Calu3 (cell line): ENCODE data around the gene ICOS. TPM values are rescaled to one million over a fixed set of nuclear protein-coding genes. Genes with fewer than 3 reads are reported as not detected.

ENCODE experiments used
- BruUV-seq: library from RNA; stranded (reverse); fragments of 400-500 nt; replicated peaks from 2 replicates; lab custom pipeline; 2021; lab: Mats Ljungman, UMichigan
- CTCF ChIA-PET: fragments of 300-600 bp; sonication (Branson Sonifier 250); formaldehyde crosslinking; loops from one replicate; lab custom pipeline; 2022; ENCODE audit warnings: antibody characterized with exemption; lab: Charles Lee
- DNase-seq: peaks from one replicate; pipeline ENCODE4 v3.0.0; 2022
- H3K27ac Mint-ChIP-seq: one replicate; pipeline ENCODE4 v1.8.0; 2022; ENCODE audit warnings: mixed read lengths; ENCODE audit not compliant: unreplicated experiment
- H3K27me3 Mint-ChIP-seq: one replicate; pipeline ENCODE4 v1.8.0; 2022; ENCODE audit warnings: mixed read lengths; ENCODE audit not compliant: unreplicated experiment
- H3K36me3 Mint-ChIP-seq: one replicate; pipeline ENCODE4 v1.8.0; 2022; ENCODE audit warnings: mild to moderate bottlenecking, moderate library complexity, mixed read lengths; ENCODE audit not compliant: insufficient read depth, unreplicated experiment
- H3K4me1 Mint-ChIP-seq: one replicate; pipeline ENCODE4 v1.8.0; 2022; ENCODE audit warnings: mild to moderate bottlenecking, low read depth, mixed read lengths; ENCODE audit not compliant: unreplicated experiment
- H3K4me3 Mint-ChIP-seq: one replicate; pipeline ENCODE4 v1.8.0; 2022; ENCODE audit warnings: mild to moderate bottlenecking, low read depth, moderate library complexity, mixed read lengths; ENCODE audit not compliant: unreplicated experiment
- H3K9me3 Mint-ChIP-seq: one replicate; pipeline ENCODE4 v1.8.0; 2022; ENCODE audit warnings: low read depth, mixed read lengths; ENCODE audit not compliant: unreplicated experiment
- CTCF ChIP-seq: fragments of 200-600 bp; IDR thresholded peaks from one replicate; pipeline ENCODE4 v1.8.0; 2022; ENCODE audit warnings: antibody characterized with exemption; ENCODE audit not compliant: unreplicated experiment
- intact Hi-C: fragments of 100-400 bp; cut with micrococcal nuclease; formaldehyde crosslinking; loops from one replicate; pipeline ENCODE4 v1.10.0; 2022; ENCODE audit not compliant: unreplicated experiment
- total RNA-seq: library from RNA; stranded (reverse); gene quantifications from 2 replicates; pipeline ENCODE4 v1.2.3, GENCODE V29; 2022

The ICOS gene
- total RNA-seq, 1 experiment from 2014 or later = not detected

- Mint-ChIP-seq H3K27me3 (peaks cover 22% of the 10 kb centered on the region), H3K4me1 (no peaks in the 10 kb centered on the region), H3K27ac (no peak overlapping the region), H3K4me3 (no peak overlapping the region), H3K36me3 (no peaks in the 10 kb centered on the region), H3K9me3 (no peaks in the 10 kb centered on the region)
- TF ChIP-seq CTCF = no peak
- no TSS peak for BruUV-seq
- DNase-seq = no peak
- CTCF ChIA-PET = no interaction called here
- intact Hi-C loops = no loop called here
Observed at GRCh38 chr2:203934711-203935438, 1.7 kb upstream of the ICOS start.

GRCh38 chr2:203935568-203935967 lies 995 bp upstream of the ICOS start:
- no peak for DNase-seq
- Mint-ChIP-seq H3K9me3 (no peaks in the 10 kb centered on the region), H3K4me1 (no peaks in the 10 kb centered on the region), H3K36me3 (no peaks in the 10 kb centered on the region), H3K27me3 (peaks cover 28% of the 10 kb centered on the region), H3K27ac (no peak overlapping the region), H3K4me3 (no peak overlapping the region)
- CTCF ChIA-PET = no interaction called here
- no TSS peak for BruUV-seq
- intact Hi-C loops = no loop called here
- no peak for TF ChIP-seq CTCF

- Mint-ChIP-seq H3K9me3 (no peaks in the 10 kb centered on the region), H3K27me3 (peaks cover 29% of the 10 kb centered on the region), H3K4me3 (no peak overlapping the region), H3K4me1 (no peaks in the 10 kb centered on the region), H3K36me3 (no peaks in the 10 kb centered on the region), H3K27ac (no peak overlapping the region)
- intact Hi-C loops = no loop called here
- TF ChIP-seq CTCF = no peak
- CTCF ChIA-PET = no interaction called here
- no TSS peak for BruUV-seq
- no peak for DNase-seq
Observed at GRCh38 chr2:203936949-203937348, 386 bp downstream of the ICOS start.

- DNase-seq = no peak
- Mint-ChIP-seq H3K9me3 (no peaks in the 10 kb centered on the region), H3K36me3 (no peaks in the 10 kb centered on the region), H3K4me3 (no peak overlapping the region), H3K4me1 (no peaks in the 10 kb centered on the region), H3K27me3 (peaks cover 29% of the 10 kb centered on the region), H3K27ac (no peak overlapping the region)
- intact Hi-C loops = no loop called here
- BruUV-seq = no TSS peak
- TF ChIP-seq CTCF = no peak
- CTCF ChIA-PET = no interaction called here
Observed at GRCh38 chr2:203937788-203938187, 1.2 kb downstream of the ICOS start.
